SK-N-MC (cell line): ENCODE measurements around the gene FADS3.

Experiments
- DNase-seq: peaks from one replicate; pipeline ENCODE4 v3.0.0-alpha.2; 2011; ENCODE audit warnings: low read depth, low spot score
- H3K27ac ChIP-seq: fragments of 200-600 bp; sonication (generic); 2 replicates; pipeline ENCODE4 v1.5.1; 2016; ENCODE audit warnings: mixed run types
- H3K36me3 ChIP-seq: fragments of 200-600 bp; sonication (generic); 2 replicates; pipeline ENCODE4 v1.6.1; 2017; ENCODE audit warnings: antibody characterized with exemption, low read length, mixed read lengths; ENCODE audit not compliant: insufficient read depth
- H3K4me3 ChIP-seq: fragments of 200-600 bp; sonication (generic); 2 replicates; pipeline ENCODE4 v1.5.1; 2016
- H3K9ac ChIP-seq: fragments of 200-600 bp; sonication (generic); 2 replicates; pipeline ENCODE4 v1.8.0; 2017; ENCODE audit warnings: mixed run types, mixed read lengths; ENCODE audit not compliant: insufficient read length
- H3K9me3 ChIP-seq: fragments of 200-600 bp; sonication (generic); 2 replicates; pipeline ENCODE4 v1.6.1; 2017; ENCODE audit warnings: low read depth, mild to moderate bottlenecking, antibody characterized with exemption, low read length, moderate library complexity, mixed read lengths
- EZH2 ChIP-seq: fragments of 200-600 bp; sonication (generic); IDR thresholded peaks from one replicate; pipeline ENCODE4 v1.6.1; 2017; ENCODE audit warnings: antibody characterized with exemption
- FOXP2 ChIP-seq: optimal IDR thresholded peaks from 2 replicates; pipeline ENCODE3; 2011; ENCODE audit warnings: mild to moderate bottlenecking, moderate library complexity; ENCODE audit not compliant: insufficient read depth; ENCODE audit errors: extremely low read length, control extremely low read depth
- POLR2AphosphoS5 ChIP-seq: IDR thresholded peaks from 2 replicates; pipeline ENCODE4 v1.6.1; 2012; ENCODE audit warnings: mild to moderate bottlenecking, low read depth, low read length, borderline replicate concordance

The FADS3 gene

GRCh38 chr11:61834278-61835048 is 56.9 kb downstream of the FADS3 start:
- Histone ChIP-seq H3K4me3 (peak overlapping the region; percentile 74), H3K9ac (peak overlapping the region; percentile 81), H3K27ac (peak overlapping the region; percentile 99), H3K9me3 (no peaks in the 10 kb centered on the region), H3K36me3 (peaks cover 56% of the 10 kb centered on the region)
- DNase-seq: peak; percentile 86
- TF ChIP-seq EZH2 (no peak), POLR2AphosphoS5 (peak; percentile 80), FOXP2 (peak; percentile 3)

- Histone ChIP-seq H3K36me3 (peaks cover 52% of the 10 kb centered on the region), H3K27ac (peak overlapping the region; percentile 99), H3K9me3 (no peaks in the 10 kb centered on the region), H3K4me3 (peak overlapping the region; percentile 74), H3K9ac (peak overlapping the region; percentile 55)
- no peak for TF ChIP-seq EZH2
- TF ChIP-seq FOXP2: peak; percentile 7
- no peak for DNase-seq
Observed at GRCh38 chr11:61833926-61834277, 57.4 kb downstream of the FADS3 start.

GRCh38 chr11:61833471-61833870 is 57.9 kb downstream of the FADS3 start:
- no peak; the same call in 1 of the 2 replicates for TF ChIP-seq POLR2AphosphoS5
- TF ChIP-seq FOXP2: no peak
- TF ChIP-seq EZH2: no peak
- no peaks in the 10 kb centered on the region for H3K9me3 ChIP-seq
- H3K36me3 ChIP-seq: peaks cover 48% of the 10 kb centered on the region
- peak overlapping the region; percentile 11; the same call in 1 of the 2 replicates for H3K4me3 ChIP-seq
- H3K9ac ChIP-seq: peak overlapping the region; percentile 21
- DNase-seq: no peak
- H3K27ac ChIP-seq: peak overlapping the region; percentile 99

- peaks cover 41% of the 10 kb centered on the region for H3K36me3 ChIP-seq
- no peaks in the 10 kb centered on the region for H3K9me3 ChIP-seq
- H3K4me3 ChIP-seq: 0 out of 2 replicates have a peak overlapping the region, but pooled peaks have one; percentile 4
- H3K27ac ChIP-seq: peak overlapping the region; percentile 99
- no peak for TF ChIP-seq EZH2
- TF ChIP-seq POLR2AphosphoS5: peak; percentile 12; the same call in 1 of the 2 replicates
- no peak for TF ChIP-seq FOXP2
- no peak overlapping the region for H3K9ac ChIP-seq
- no peak for DNase-seq
Observed at GRCh38 chr11:61832754-61833153, 58.6 kb downstream of the FADS3 start.

GRCh38 chr11:61832207-61832606 is 59.1 kb downstream of the FADS3 start:
- H3K4me3 ChIP-seq: peak overlapping the region; percentile 86; the same call in 1 of the 2 replicates
- no peak overlapping the region for H3K9ac ChIP-seq
- H3K27ac ChIP-seq: peak overlapping the region; percentile 99
- TF ChIP-seq POLR2AphosphoS5: no peak
- no peak for TF ChIP-seq FOXP2
- TF ChIP-seq EZH2: no peak
- no peaks in the 10 kb centered on the region for H3K9me3 ChIP-seq
- H3K36me3 ChIP-seq: peaks cover 36% of the 10 kb centered on the region
- no peak for DNase-seq

- DNase-seq: no peak
- Histone ChIP-seq H3K27ac (peak overlapping the region; percentile 99), H3K9me3 (no peaks in the 10 kb centered on the region), H3K9ac (peak overlapping the region; percentile 85), H3K4me3 (peak overlapping the region; percentile 86), H3K36me3 (peaks cover 21% of the 10 kb centered on the region)
- no peak for TF ChIP-seq POLR2AphosphoS5
- no peak for TF ChIP-seq FOXP2
- no peak for TF ChIP-seq EZH2
Observed at GRCh38 chr11:61830237-61831105, 60.9 kb downstream of the FADS3 start.

- TF ChIP-seq FOXP2: no peak
- no peak for TF ChIP-seq EZH2
- TF ChIP-seq POLR2AphosphoS5: no peak; the same call in 1 of the 2 replicates
- Histone ChIP-seq H3K27ac (peak overlapping the region; percentile 99), H3K4me3 (peak overlapping the region; percentile 86), H3K36me3 (peaks cover 21% of the 10 kb centered on the region), H3K9ac (peak overlapping the region; percentile 85), H3K9me3 (no peaks in the 10 kb centered on the region)
- DNase-seq: no peak
Observed at GRCh38 chr11:61829806-61830205, 61.5 kb downstream of the FADS3 start.
